OCI-LY1 (cell line): Measurements from ENCODE around the gene ANKRD42.

Experiments used
- H2AFZ ChIP-seq: fragments of 200-600 bp; sonication (generic), shearing (Covaris generic); 2 replicates; pipeline ENCODE4 v1.6.0; 2014; ENCODE audit warnings: antibody characterized with exemption, mild to moderate bottlenecking, low read length
- H3F3A ChIP-seq: fragments of 200-600 bp; sonication (generic), shearing (Covaris generic); 2 replicates; pipeline ENCODE4 v1.6.0; 2014; ENCODE audit warnings: mild to moderate bottlenecking, antibody characterized with exemption, low read length, moderate library complexity; ENCODE audit not compliant: insufficient read depth
- H3K27ac ChIP-seq: fragments of 200-600 bp; sonication (generic); 2 replicates; pipeline ENCODE4 v1.5.1; 2014; ENCODE audit warnings: low read length, mixed run types, mild to moderate bottlenecking, low read depth; ENCODE audit not compliant: poor library complexity, severe bottlenecking
- H3K27me3 ChIP-seq: fragments of 200-600 bp; sonication (generic); 2 replicates; pipeline ENCODE4 v1.6.0; 2014; ENCODE audit warnings: antibody characterized with exemption, mild to moderate bottlenecking, low read length, moderate library complexity; ENCODE audit not compliant: insufficient read depth
- H3K36me3 ChIP-seq: fragments of 200-600 bp; sonication (generic); 2 replicates; pipeline ENCODE4 v1.6.1; 2014; ENCODE audit warnings: mild to moderate bottlenecking, antibody characterized with exemption, low read length, moderate library complexity, mixed read lengths; ENCODE audit not compliant: insufficient read depth
- H3K4me1 ChIP-seq: fragments of 200-600 bp; sonication (generic); 2 replicates; pipeline ENCODE4 v1.5.1; 2014; ENCODE audit warnings: mild to moderate bottlenecking, low read length, moderate library complexity; ENCODE audit not compliant: insufficient read depth, severe bottlenecking
- H3K4me2 ChIP-seq: fragments of 200-600 bp; sonication (generic), shearing (Covaris generic); 2 replicates; pipeline ENCODE4 v1.6.1; 2014; ENCODE audit warnings: low read length
- H3K4me3 ChIP-seq: fragments of 200-600 bp; sonication (generic); 2 replicates; pipeline ENCODE4 v1.5.1; 2014; ENCODE audit warnings: low read length, low read depth, mild to moderate bottlenecking, mixed read lengths; ENCODE audit not compliant: poor library complexity, severe bottlenecking
- H3K79me2 ChIP-seq: fragments of 200-600 bp; shearing (Covaris generic); 2 replicates; pipeline ENCODE4 v1.6.1; 2016; ENCODE audit warnings: mixed run types, low read length, mixed read lengths; ENCODE audit not compliant: insufficient read depth
- H3K9ac ChIP-seq: fragments of 200-600 bp; sonication (generic), shearing (Covaris generic); 2 replicates; pipeline ENCODE4 v1.6.1; 2014; ENCODE audit warnings: mild to moderate bottlenecking, low read length, mixed read lengths
- H3K9me2 ChIP-seq: fragments of 200-600 bp; sonication (generic), shearing (Covaris generic); 2 replicates; pipeline ENCODE4 v1.6.1; 2014; ENCODE audit warnings: low read depth, mild to moderate bottlenecking, low read length, mixed read lengths
- H3K9me3 ChIP-seq: fragments of 200-600 bp; shearing (Covaris generic); 2 replicates; pipeline ENCODE4 v1.6.1; 2014; ENCODE audit warnings: low read length, mixed read lengths
- H4K20me1 ChIP-seq: fragments of 200-600 bp; sonication (generic), shearing (Covaris generic); 2 replicates; pipeline ENCODE4 v1.6.0; 2016; ENCODE audit warnings: mild to moderate bottlenecking, low read length; ENCODE audit not compliant: insufficient read depth
- EZH2 ChIP-seq: fragments of 200-600 bp; sonication (generic), shearing (Covaris generic); IDR thresholded peaks from 2 replicates; pipeline ENCODE4 v1.8.0; 2017; ENCODE audit warnings: borderline replicate concordance, mixed run types, mild to moderate bottlenecking, antibody characterized with exemption, low read length, moderate library complexity, mixed read lengths
- TF ChIP-seq, protein P1 (sequence below): fragments of 200-600 bp; sonication (generic), shearing (Covaris generic); IDR thresholded peaks from 2 replicates; pipeline ENCODE4 v1.5.1; 2017; ENCODE audit warnings: mild to moderate bottlenecking, antibody characterized with exemption, low read length, moderate library complexity, mixed read lengths

Gene ANKRD42

DNA sequence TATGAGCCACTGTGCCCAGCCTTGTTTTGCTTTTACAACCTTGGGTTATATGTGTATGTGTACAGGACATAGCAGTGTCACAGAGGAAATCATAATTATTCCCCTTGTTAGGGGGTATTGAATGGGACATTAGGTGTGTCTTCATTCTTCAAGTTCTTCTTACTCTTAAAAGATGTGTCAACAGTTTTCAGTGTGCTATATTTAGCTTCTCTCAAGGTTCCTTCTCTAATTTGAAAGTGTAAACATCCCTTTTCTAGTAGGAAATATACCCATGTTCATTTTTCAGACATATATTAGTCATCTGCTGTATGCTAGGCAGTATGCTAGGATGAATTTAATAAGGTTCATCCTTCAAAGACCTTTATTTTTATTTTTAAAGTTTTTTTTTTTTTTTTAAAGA lies 19.5 kb upstream of the ANKRD42 start:
- no peaks in the 10 kb centered on the region for H3K9me3 ChIP-seq
- no peak overlapping the region for H3K4me3 ChIP-seq
- TF ChIP-seq EZH2, result no peak
- TF ChIP-seq, protein P1, sequence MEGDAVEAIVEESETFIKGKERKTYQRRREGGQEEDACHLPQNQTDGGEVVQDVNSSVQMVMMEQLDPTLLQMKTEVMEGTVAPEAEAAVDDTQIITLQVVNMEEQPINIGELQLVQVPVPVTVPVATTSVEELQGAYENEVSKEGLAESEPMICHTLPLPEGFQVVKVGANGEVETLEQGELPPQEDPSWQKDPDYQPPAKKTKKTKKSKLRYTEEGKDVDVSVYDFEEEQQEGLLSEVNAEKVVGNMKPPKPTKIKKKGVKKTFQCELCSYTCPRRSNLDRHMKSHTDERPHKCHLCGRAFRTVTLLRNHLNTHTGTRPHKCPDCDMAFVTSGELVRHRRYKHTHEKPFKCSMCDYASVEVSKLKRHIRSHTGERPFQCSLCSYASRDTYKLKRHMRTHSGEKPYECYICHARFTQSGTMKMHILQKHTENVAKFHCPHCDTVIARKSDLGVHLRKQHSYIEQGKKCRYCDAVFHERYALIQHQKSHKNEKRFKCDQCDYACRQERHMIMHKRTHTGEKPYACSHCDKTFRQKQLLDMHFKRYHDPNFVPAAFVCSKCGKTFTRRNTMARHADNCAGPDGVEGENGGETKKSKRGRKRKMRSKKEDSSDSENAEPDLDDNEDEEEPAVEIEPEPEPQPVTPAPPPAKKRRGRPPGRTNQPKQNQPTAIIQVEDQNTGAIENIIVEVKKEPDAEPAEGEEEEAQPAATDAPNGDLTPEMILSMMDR, result no peak
- no peak overlapping the region for H3K4me2 ChIP-seq
- H2AFZ ChIP-seq, result no peak overlapping the region
- H3K4me1 ChIP-seq, result peaks cover 42% of the 10 kb centered on the region
- H3K36me3 ChIP-seq, result peaks cover 98% of the 10 kb centered on the region
- no peak overlapping the region for H3K9ac ChIP-seq
- H4K20me1 ChIP-seq, result peaks cover 11% of the 10 kb centered on the region
- no peak overlapping the region for H3K27ac ChIP-seq
- peaks cover 70% of the 10 kb centered on the region for H3K79me2 ChIP-seq
- H3K27me3 ChIP-seq, result no peaks in the 10 kb centered on the region
- H3F3A ChIP-seq, result no peaks in the 10 kb centered on the region; the same call in 1 of the 2 replicates
- no peaks in the 10 kb centered on the region for H3K9me2 ChIP-seq

DNA sequence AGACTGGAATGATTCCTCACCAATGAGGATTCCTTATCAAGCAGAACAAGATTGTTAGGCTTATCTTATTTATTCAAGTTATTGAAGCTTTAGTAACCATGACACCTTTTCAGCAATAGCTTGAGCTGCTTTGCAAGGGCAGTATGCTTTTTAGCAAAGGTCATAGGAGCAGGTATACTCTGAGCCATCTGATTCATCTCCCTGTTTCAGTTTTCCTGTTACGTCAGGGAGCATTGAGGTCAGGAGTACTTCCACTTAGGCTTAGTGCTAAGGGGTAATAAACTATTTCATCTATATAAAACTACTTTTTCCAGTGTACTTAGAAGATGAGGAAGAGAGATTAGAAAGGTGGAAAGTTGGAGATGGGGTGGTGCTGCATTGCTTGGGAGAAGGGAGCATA lies 17.7 kb upstream of the ANKRD42 start:
- no peak overlapping the region for H3K27ac ChIP-seq
- no peak overlapping the region for H3K9ac ChIP-seq
- no peaks in the 10 kb centered on the region; the same call in 1 of the 2 replicates for H3F3A ChIP-seq
- no peak overlapping the region for H2AFZ ChIP-seq
- peaks cover 98% of the 10 kb centered on the region for H3K36me3 ChIP-seq
- TF ChIP-seq EZH2, result no peak
- TF ChIP-seq, protein P1, result no peak
- H3K9me2 ChIP-seq, result no peaks in the 10 kb centered on the region
- peaks cover 24% of the 10 kb centered on the region for H3K4me1 ChIP-seq
- no peak overlapping the region for H3K4me3 ChIP-seq
- peaks cover 52% of the 10 kb centered on the region for H3K79me2 ChIP-seq
- no peaks in the 10 kb centered on the region for H3K27me3 ChIP-seq
- peaks cover 8% of the 10 kb centered on the region for H4K20me1 ChIP-seq
- no peak overlapping the region for H3K4me2 ChIP-seq
- no peaks in the 10 kb centered on the region for H3K9me3 ChIP-seq

- no peaks in the 10 kb centered on the region for H3K9me3 ChIP-seq
- no peak overlapping the region for H3K4me3 ChIP-seq
- H3K9ac ChIP-seq, result no peak overlapping the region
- TF ChIP-seq, protein P1, result no peak
- no peak for TF ChIP-seq EZH2
- no peaks in the 10 kb centered on the region for H3K9me2 ChIP-seq
- H3K79me2 ChIP-seq, result peaks cover 5% of the 10 kb centered on the region; the same call in 1 of the 2 replicates
- peaks cover 98% of the 10 kb centered on the region for H3K36me3 ChIP-seq
- H3K27ac ChIP-seq, result no peak overlapping the region
- no peak overlapping the region for H3K4me2 ChIP-seq
- H3K4me1 ChIP-seq, result no peaks in the 10 kb centered on the region
- H3K27me3 ChIP-seq, result no peaks in the 10 kb centered on the region
- no peak overlapping the region for H2AFZ ChIP-seq
- H4K20me1 ChIP-seq, result 0 out of 2 replicates have a peak, but pooled peaks cover 4% of the 10 kb centered on the region
- peaks cover 10% of the 10 kb centered on the region for H3F3A ChIP-seq
Measured at GRCh38 chr11:83181815-83182214, 11.7 kb upstream of the ANKRD42 start.
